Lower lobe of right lung (tissue), 2 donors: Measurements from ENCODE around the gene METTL6. TPM values are rescaled to one million over a fixed set of nuclear protein-coding genes. Genes with fewer than 3 reads are reported as not detected.

Source experiments
- ATAC-seq, 2 donors: fragments of 200-7000 bp; cut with Tn5 transposase; one replicate each; pipeline ENCODE4 v1.9.1; 2020 to 2022; ENCODE audit warnings: mild to moderate bottlenecking in 2 of 2, moderate library complexity in 2 of 2
- DNase-seq: peaks from one replicate; pipeline ENCODE4 v3.0.0-alpha.2; 2020
- H3K27ac ChIP-seq: fragments of 200-600 bp; one replicate; pipeline ENCODE4 v1.8.0; 2022
- H3K27me3 ChIP-seq: fragments of 200-600 bp; one replicate; pipeline ENCODE4 v1.8.0; 2022; ENCODE audit warnings: low read depth
- H3K36me3 ChIP-seq: fragments of 200-600 bp; one replicate; pipeline ENCODE4 v1.8.0; 2022; ENCODE audit warnings: mild to moderate bottlenecking
- H3K4me1 ChIP-seq: fragments of 200-600 bp; one replicate; pipeline ENCODE4 v1.8.0; 2022
- H3K4me3 ChIP-seq: fragments of 200-600 bp; one replicate; pipeline ENCODE4 v1.8.0; 2022; ENCODE audit warnings: mild to moderate bottlenecking
- H3K9me3 ChIP-seq: fragments of 200-600 bp; one replicate; pipeline ENCODE4 v1.8.0; 2022
- intact Hi-C: fragments of 100-400 bp; cut with DNase I; formaldehyde crosslinking; loops from one replicate; pipeline ENCODE4 v1.11.0; 2022
- long read RNA-seq: library from polyadenylated mRNA; unstranded; transcript quantifications from one replicate; pipeline ENCODE4 v2.0.0, GENCODE V29; 2021
- total RNA-seq: library from RNA; stranded (reverse); fragmentation: NEBNext Ultra II Directional; extraction: Animal tissue kit (Norgen Biotek cat#: 25700); gene quantifications from one replicate; pipeline ENCODE4 v1.2.1, GENCODE V29; 2021
- TF ChIP-seq, protein P1 (sequence below): fragments of 200-600 bp; IDR thresholded peaks from one replicate; pipeline ENCODE4 v1.8.0; 2022; ENCODE audit warnings: antibody characterized with exemption, mild to moderate bottlenecking
- donor health status: DM: no; HTN: yes; CAD: no; lungs with severe emphysema.

METTL6 gene, protein sequence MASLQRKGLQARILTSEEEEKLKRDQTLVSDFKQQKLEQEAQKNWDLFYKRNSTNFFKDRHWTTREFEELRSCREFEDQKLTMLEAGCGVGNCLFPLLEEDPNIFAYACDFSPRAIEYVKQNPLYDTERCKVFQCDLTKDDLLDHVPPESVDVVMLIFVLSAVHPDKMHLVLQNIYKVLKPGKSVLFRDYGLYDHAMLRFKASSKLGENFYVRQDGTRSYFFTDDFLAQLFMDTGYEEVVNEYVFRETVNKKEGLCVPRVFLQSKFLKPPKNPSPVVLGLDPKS
- total RNA-seq, result 18.1 TPM
- long read RNA-seq, partial matches to known transcripts, result 0 of 13 reads
- long read RNA-seq, other reads (novel, unspliced or antisense), result 9 of 13 reads

DNA sequence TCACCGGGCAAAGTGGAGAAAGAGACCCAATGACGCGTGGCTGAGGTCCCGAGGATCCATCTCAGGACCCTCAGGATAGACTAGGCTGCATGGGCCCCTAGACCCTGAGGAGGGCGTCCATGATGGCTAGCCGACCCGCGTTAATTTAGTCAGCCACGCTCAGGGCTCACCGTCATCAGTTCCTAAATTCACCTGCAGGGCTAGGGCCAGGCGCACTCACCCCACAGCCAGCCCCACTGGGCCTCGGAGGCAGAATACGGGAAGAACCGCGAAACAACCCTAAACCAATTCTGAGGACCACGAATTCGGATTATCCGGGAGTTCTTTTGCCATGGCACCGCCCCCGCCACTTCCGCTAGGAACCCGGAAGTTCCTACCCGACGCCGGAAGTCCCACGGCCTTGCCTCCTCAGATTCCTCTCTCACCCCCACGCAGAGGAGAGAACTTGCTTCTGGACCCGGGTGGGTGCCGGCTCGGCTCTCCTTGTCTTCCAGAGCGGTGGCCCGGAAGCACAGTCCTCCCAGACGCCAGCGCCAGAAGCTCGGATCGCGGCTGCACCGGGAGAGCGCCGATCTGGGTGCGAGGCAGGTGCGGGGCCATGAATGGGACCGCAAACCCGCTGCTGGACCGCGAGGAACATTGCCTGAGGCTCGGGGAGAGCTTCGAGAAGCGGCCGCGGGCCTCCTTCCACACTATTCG is at the start of gene METTL6, which contains the start of gene EAF1:
Gene METTL6, minus strand, starts transcription at position 363 of the 699 bp plus-strand sequence. CDS start 1,033 bp downstream, outside the sequence.
Gene EAF1, plus strand, starts transcription at position 417 of the 699 bp plus-strand sequence. Its CDS starts 182 bp downstream, at position 599.
- peak within 1 kb of the TSS; percentile 84 for H3K4me3 ChIP-seq
- DNase-seq (peak; percentile 91), ATAC-seq (peak; percentile 95 to 97)
- H3K27me3 ChIP-seq, result no peaks in the 10 kb centered on the region
- H3K4me1 ChIP-seq, result peaks cover 36% of the 10 kb centered on the region
- H3K9me3 ChIP-seq, result no peaks in the 10 kb centered on the region
- H3K27ac ChIP-seq, result peak within 1 kb of the TSS; percentile 87
- intact Hi-C loops, result no loop called here
- H3K36me3 ChIP-seq, result peaks cover 49% of the 10 kb centered on the region
- TF ChIP-seq, protein P1, sequence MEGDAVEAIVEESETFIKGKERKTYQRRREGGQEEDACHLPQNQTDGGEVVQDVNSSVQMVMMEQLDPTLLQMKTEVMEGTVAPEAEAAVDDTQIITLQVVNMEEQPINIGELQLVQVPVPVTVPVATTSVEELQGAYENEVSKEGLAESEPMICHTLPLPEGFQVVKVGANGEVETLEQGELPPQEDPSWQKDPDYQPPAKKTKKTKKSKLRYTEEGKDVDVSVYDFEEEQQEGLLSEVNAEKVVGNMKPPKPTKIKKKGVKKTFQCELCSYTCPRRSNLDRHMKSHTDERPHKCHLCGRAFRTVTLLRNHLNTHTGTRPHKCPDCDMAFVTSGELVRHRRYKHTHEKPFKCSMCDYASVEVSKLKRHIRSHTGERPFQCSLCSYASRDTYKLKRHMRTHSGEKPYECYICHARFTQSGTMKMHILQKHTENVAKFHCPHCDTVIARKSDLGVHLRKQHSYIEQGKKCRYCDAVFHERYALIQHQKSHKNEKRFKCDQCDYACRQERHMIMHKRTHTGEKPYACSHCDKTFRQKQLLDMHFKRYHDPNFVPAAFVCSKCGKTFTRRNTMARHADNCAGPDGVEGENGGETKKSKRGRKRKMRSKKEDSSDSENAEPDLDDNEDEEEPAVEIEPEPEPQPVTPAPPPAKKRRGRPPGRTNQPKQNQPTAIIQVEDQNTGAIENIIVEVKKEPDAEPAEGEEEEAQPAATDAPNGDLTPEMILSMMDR, result no peak

DNA sequence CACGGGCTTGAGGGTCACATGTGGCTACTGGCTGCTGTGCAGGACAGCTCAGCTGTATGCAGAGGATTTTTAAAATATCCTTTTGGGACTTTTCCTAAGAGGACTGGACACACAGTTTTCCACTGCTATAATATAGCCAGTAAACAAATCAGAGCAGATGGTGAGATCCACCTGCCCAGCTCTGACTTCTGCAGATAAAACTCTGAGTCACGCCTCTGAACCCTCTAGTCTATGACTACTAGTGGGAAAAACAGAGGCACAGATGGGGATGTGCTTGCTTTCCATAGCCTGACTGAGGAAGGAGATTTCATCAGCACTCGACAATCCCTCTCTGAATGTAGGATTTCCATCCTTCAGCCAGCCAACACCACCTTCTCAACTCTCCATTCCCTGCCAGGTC is 49.0 kb upstream of the METTL6 start:
- Histone ChIP-seq H3K4me1 (no peaks in the 10 kb centered on the region), H3K9me3 (no peaks in the 10 kb centered on the region), H3K27me3 (no peaks in the 10 kb centered on the region), H3K27ac (no peak overlapping the region), H3K4me3 (no peak overlapping the region), H3K36me3 (no peaks in the 10 kb centered on the region)
- TF ChIP-seq, protein P1, result no peak
- intact Hi-C loops, result no loop called here
- ATAC-seq, result no peak
- DNase-seq, result no peak

DNA sequence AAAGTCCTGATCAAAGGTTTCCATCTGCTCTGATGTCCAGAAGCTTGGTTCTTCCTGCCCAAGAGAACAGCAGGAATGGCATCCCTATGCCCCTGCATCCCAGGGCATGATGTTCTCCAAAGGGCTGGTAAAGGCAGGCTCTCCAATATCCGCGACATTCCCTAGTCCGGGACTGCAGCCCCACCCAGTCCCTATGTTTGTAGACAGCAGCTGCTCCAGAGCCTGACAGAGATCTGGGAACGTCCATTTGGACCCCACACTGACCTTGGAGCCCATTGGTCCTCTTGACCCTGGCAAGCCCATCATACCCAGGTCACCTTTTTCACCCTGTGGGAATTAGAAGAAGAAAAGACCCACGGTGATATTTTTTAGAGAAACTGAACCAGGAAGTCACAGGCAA is 47.8 kb upstream of the METTL6 start:
- DNase-seq (no peak), ATAC-seq (no peak)
- intact Hi-C loops, result no loop called here
- no peaks in the 10 kb centered on the region for H3K9me3 ChIP-seq
- TF ChIP-seq, protein P1, result no peak
- no peaks in the 10 kb centered on the region for H3K4me1 ChIP-seq
- no peak overlapping the region for H3K4me3 ChIP-seq
- no peak overlapping the region for H3K27ac ChIP-seq
- no peaks in the 10 kb centered on the region for H3K36me3 ChIP-seq
- H3K27me3 ChIP-seq, result no peaks in the 10 kb centered on the region

DNA sequence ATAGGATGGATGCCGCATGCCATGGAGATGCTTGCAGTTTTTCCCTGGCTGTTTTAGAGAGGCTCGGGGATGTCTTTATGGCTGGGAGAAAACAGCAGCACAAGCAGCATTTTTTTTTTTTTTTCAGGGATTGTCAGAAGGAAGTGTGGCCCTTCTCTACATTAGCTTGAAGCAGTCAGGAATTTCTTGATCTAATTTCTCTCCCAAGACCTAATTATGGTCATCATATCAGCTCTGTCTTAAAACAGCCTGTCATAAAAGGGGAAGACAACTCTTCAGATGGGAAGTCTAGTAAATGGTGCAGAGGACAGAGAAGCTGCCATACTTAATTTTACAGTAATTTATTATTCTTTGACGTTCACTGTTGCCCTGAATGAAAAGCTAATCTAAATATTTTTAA is 44.5 kb upstream of the METTL6 start:
- ATAC-seq (no peak), DNase-seq (no peak)
- TF ChIP-seq, protein P1, result no peak
- no peak overlapping the region for H3K4me3 ChIP-seq
- intact Hi-C loops, result no loop called here
- no peaks in the 10 kb centered on the region for H3K27me3 ChIP-seq
- no peaks in the 10 kb centered on the region for H3K4me1 ChIP-seq
- no peaks in the 10 kb centered on the region for H3K36me3 ChIP-seq
- H3K27ac ChIP-seq, result no peak overlapping the region
- H3K9me3 ChIP-seq, result no peaks in the 10 kb centered on the region

DNA sequence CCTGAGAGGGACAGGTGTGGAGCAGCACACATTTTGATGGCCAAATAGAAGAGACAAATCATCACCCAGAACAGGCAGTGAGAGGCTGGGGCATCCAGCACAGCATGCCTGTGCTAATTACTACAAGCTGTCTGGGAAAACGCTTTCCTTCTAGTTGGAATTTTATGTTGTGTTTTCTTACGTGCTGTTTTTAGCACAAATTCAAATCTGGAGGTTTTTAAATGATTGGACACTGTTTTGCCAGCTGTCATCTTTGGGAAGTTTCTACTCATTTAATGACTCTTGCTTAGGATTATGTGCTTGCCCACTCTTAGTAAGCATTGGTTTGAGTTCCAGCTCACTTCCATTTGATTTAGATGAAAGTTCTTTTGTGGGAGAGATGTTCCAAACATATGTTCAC is 43.5 kb upstream of the METTL6 start:
- no peak overlapping the region for H3K27ac ChIP-seq
- no peaks in the 10 kb centered on the region for H3K27me3 ChIP-seq
- H3K4me3 ChIP-seq, result no peak overlapping the region
- no peaks in the 10 kb centered on the region for H3K9me3 ChIP-seq
- H3K36me3 ChIP-seq, result no peaks in the 10 kb centered on the region
- DNase-seq (no peak), ATAC-seq (no peak)
- H3K4me1 ChIP-seq, result no peaks in the 10 kb centered on the region
- intact Hi-C loops, result no loop called here
- TF ChIP-seq, protein P1, result no peak
